ENCODE results near the gene TTN.

Gene TTN

GRCh38 chr2:178733975-178734374, 73.2 kb downstream of the TTN start:
- H3K27ac Mint-ChIP-seq = no peak overlapping the region
- H3K9me3 Mint-ChIP-seq = no peaks in the 10 kb centered on the region
- H3K27me3 Mint-ChIP-seq = no peaks in the 10 kb centered on the region
- H3K36me3 Mint-ChIP-seq (ENCODE audit: low read depth) = peaks cover 4% of the 10 kb centered on the region
- H3K4me1 Mint-ChIP-seq (ENCODE audit: low read depth) = no peaks in the 10 kb centered on the region
- no peak overlapping the region for H3K4me3 Mint-ChIP-seq

- Mint-ChIP-seq H3K9me3 (no peaks in the 10 kb centered on the region), H3K27ac (no peak overlapping the region), H3K4me3 (no peak overlapping the region), H3K27me3 (no peaks in the 10 kb centered on the region), H3K4me1 (ENCODE audit: low read depth) (no peaks in the 10 kb centered on the region), H3K36me3 (ENCODE audit: low read depth) (peaks cover 4% of the 10 kb centered on the region)
Observed at GRCh38 chr2:178732913-178733312, 74.3 kb downstream of the TTN start.

- no peak overlapping the region for H3K27ac Mint-ChIP-seq
- no peaks in the 10 kb centered on the region for H3K9me3 Mint-ChIP-seq
- H3K27me3 Mint-ChIP-seq = no peaks in the 10 kb centered on the region
- H3K36me3 Mint-ChIP-seq (ENCODE audit: low read depth) = peaks cover 4% of the 10 kb centered on the region
- no peak overlapping the region for H3K4me3 Mint-ChIP-seq
- H3K4me1 Mint-ChIP-seq (ENCODE audit: low read depth) = no peaks in the 10 kb centered on the region
Observed at GRCh38 chr2:178731300-178731699, 75.9 kb downstream of the TTN start.

GRCh38 chr2:178730049-178730448, 77.2 kb downstream of the TTN start:
- Mint-ChIP-seq H3K9me3 (no peaks in the 10 kb centered on the region), H3K36me3 (ENCODE audit: low read depth) (peaks cover 10% of the 10 kb centered on the region), H3K4me1 (ENCODE audit: low read depth) (no peaks in the 10 kb centered on the region), H3K27ac (no peak overlapping the region), H3K27me3 (no peaks in the 10 kb centered on the region), H3K4me3 (no peak overlapping the region)

GRCh38 chr2:178723786-178724346, 83.4 kb downstream of the TTN start:
- H3K9me3 Mint-ChIP-seq = no peaks in the 10 kb centered on the region

GRCh38 chr2:178722296-178722695, 84.9 kb downstream of the TTN start:
- Mint-ChIP-seq H3K4me3 (no peak overlapping the region), H3K36me3 (ENCODE audit: low read depth) (peaks cover 22% of the 10 kb centered on the region), H3K4me1 (ENCODE audit: low read depth) (no peaks in the 10 kb centered on the region), H3K9me3 (no peaks in the 10 kb centered on the region), H3K27me3 (no peaks in the 10 kb centered on the region), H3K27ac (no peak overlapping the region)

More at GRCh38 chr2:178723786-178724346, 83.4 kb downstream of the TTN start:
- H3K27ac Mint-ChIP-seq = no peak overlapping the region
- H3K27me3 Mint-ChIP-seq = no peaks in the 10 kb centered on the region
- H3K4me3 Mint-ChIP-seq = no peak overlapping the region
- no peaks in the 10 kb centered on the region for H3K4me1 Mint-ChIP-seq (ENCODE audit: low read depth)
- H3K36me3 Mint-ChIP-seq (ENCODE audit: low read depth) = peaks cover 15% of the 10 kb centered on the region

GRCh38 chr2:178718988-178719387, 88.2 kb downstream of the TTN start:
- no peaks in the 10 kb centered on the region for H3K4me1 Mint-ChIP-seq (ENCODE audit: low read depth)
- H3K9me3 Mint-ChIP-seq = no peaks in the 10 kb centered on the region
- H3K27me3 Mint-ChIP-seq = no peaks in the 10 kb centered on the region
- no peak overlapping the region for H3K27ac Mint-ChIP-seq
- H3K4me3 Mint-ChIP-seq = no peak overlapping the region
- H3K36me3 Mint-ChIP-seq (ENCODE audit: low read depth) = peaks cover 22% of the 10 kb centered on the region

GRCh38 chr2:178718283-178718682, 88.9 kb downstream of the TTN start:
- no peaks in the 10 kb centered on the region for H3K9me3 Mint-ChIP-seq
- peaks cover 22% of the 10 kb centered on the region for H3K36me3 Mint-ChIP-seq (ENCODE audit: low read depth)
- H3K4me3 Mint-ChIP-seq = no peak overlapping the region
- H3K4me1 Mint-ChIP-seq (ENCODE audit: low read depth) = no peaks in the 10 kb centered on the region
- no peak overlapping the region for H3K27ac Mint-ChIP-seq
- no peaks in the 10 kb centered on the region for H3K27me3 Mint-ChIP-seq

GRCh38 chr2:178716394-178716793, 90.8 kb downstream of the TTN start:
- Mint-ChIP-seq H3K9me3 (no peaks in the 10 kb centered on the region), H3K36me3 (ENCODE audit: low read depth) (peaks cover 18% of the 10 kb centered on the region), H3K27me3 (no peaks in the 10 kb centered on the region), H3K4me3 (no peak overlapping the region), H3K4me1 (ENCODE audit: low read depth) (no peaks in the 10 kb centered on the region), H3K27ac (no peak overlapping the region)

- Mint-ChIP-seq H3K27me3 (no peaks in the 10 kb centered on the region), H3K4me3 (no peak overlapping the region), H3K4me1 (ENCODE audit: low read depth) (no peaks in the 10 kb centered on the region), H3K27ac (no peak overlapping the region), H3K9me3 (no peaks in the 10 kb centered on the region), H3K36me3 (ENCODE audit: low read depth) (peaks cover 18% of the 10 kb centered on the region)
Observed at GRCh38 chr2:178715366-178715765, 91.9 kb downstream of the TTN start.

GRCh38 chr2:178707476-178707875, 99.7 kb downstream of the TTN start:
- Mint-ChIP-seq H3K4me3 (no peak overlapping the region), H3K27ac (no peak overlapping the region), H3K27me3 (no peaks in the 10 kb centered on the region), H3K36me3 (ENCODE audit: low read depth) (peaks cover 14% of the 10 kb centered on the region), H3K4me1 (ENCODE audit: low read depth) (no peaks in the 10 kb centered on the region), H3K9me3 (no peaks in the 10 kb centered on the region)

- H3K27me3 Mint-ChIP-seq = no peaks in the 10 kb centered on the region
- no peaks in the 10 kb centered on the region for H3K9me3 Mint-ChIP-seq
- peaks cover 11% of the 10 kb centered on the region for H3K36me3 Mint-ChIP-seq (ENCODE audit: low read depth)
- no peak overlapping the region for H3K27ac Mint-ChIP-seq
- no peaks in the 10 kb centered on the region for H3K4me1 Mint-ChIP-seq (ENCODE audit: low read depth)
- H3K4me3 Mint-ChIP-seq = no peak overlapping the region
Observed at GRCh38 chr2:178704876-178705275, 102.3 kb downstream of the TTN start.

- H3K36me3 Mint-ChIP-seq (ENCODE audit: low read depth) = peaks cover 11% of the 10 kb centered on the region
- no peak overlapping the region for H3K4me3 Mint-ChIP-seq
- no peaks in the 10 kb centered on the region for H3K9me3 Mint-ChIP-seq
- no peaks in the 10 kb centered on the region for H3K4me1 Mint-ChIP-seq (ENCODE audit: low read depth)
- H3K27ac Mint-ChIP-seq = no peak overlapping the region
- no peaks in the 10 kb centered on the region for H3K27me3 Mint-ChIP-seq
Observed at GRCh38 chr2:178702361-178702760, 104.9 kb downstream of the TTN start.

- no peaks in the 10 kb centered on the region for H3K27me3 Mint-ChIP-seq
- H3K36me3 Mint-ChIP-seq (ENCODE audit: low read depth) = peaks cover 11% of the 10 kb centered on the region
- no peak overlapping the region for H3K4me3 Mint-ChIP-seq
- H3K9me3 Mint-ChIP-seq = no peaks in the 10 kb centered on the region
- no peaks in the 10 kb centered on the region for H3K4me1 Mint-ChIP-seq (ENCODE audit: low read depth)
- no peak overlapping the region for H3K27ac Mint-ChIP-seq
Observed at GRCh38 chr2:178700922-178701342, 106.3 kb downstream of the TTN start.

GRCh38 chr2:178700136-178700535, 107.1 kb downstream of the TTN start:
- H3K27ac Mint-ChIP-seq = no peak overlapping the region
- no peaks in the 10 kb centered on the region for H3K9me3 Mint-ChIP-seq
- H3K36me3 Mint-ChIP-seq (ENCODE audit: low read depth) = peaks cover 11% of the 10 kb centered on the region
- H3K27me3 Mint-ChIP-seq = no peaks in the 10 kb centered on the region
- no peaks in the 10 kb centered on the region for H3K4me1 Mint-ChIP-seq (ENCODE audit: low read depth)
- no peak overlapping the region for H3K4me3 Mint-ChIP-seq

- Mint-ChIP-seq H3K4me3 (no peak overlapping the region), H3K4me1 (ENCODE audit: low read depth) (no peaks in the 10 kb centered on the region), H3K27ac (no peak overlapping the region), H3K27me3 (no peaks in the 10 kb centered on the region), H3K36me3 (ENCODE audit: low read depth) (peaks cover 17% of the 10 kb centered on the region), H3K9me3 (no peaks in the 10 kb centered on the region)
Observed at GRCh38 chr2:178692845-178693244, 114.4 kb downstream of the TTN start.
